Cardiac septum (tissue), 1 donor: ENCODE data around the gene TNFRSF21. TPM values are rescaled to one million over a fixed set of nuclear protein-coding genes. Genes with fewer than 3 reads are reported as not detected.
"Not testable (repeated sequence)": the region's sequence is repeated elsewhere in the genome, so short reads cannot be mapped to it uniquely, and the experiment has no call there.

Experiments used
- DNase-seq: peaks from one replicate; pipeline ENCODE4 v3.0.0-alpha.2; 2020; ENCODE audit warnings: low spot score
- intact Hi-C: fragments of 100-400 bp; cut with DNase I; formaldehyde crosslinking; loops from one replicate; pipeline ENCODE4 v1.14.0; 2022
- total RNA-seq: library from RNA; stranded (reverse); fragmentation: NEBNext Ultra II Directional; extraction: Animal tissue kit (Norgen Biotek cat#: 25700); gene quantifications from one replicate; pipeline ENCODE4 v1.2.1, GENCODE V29; 2021
- donor health status: DM: no; HTN: no; CAD: no.

TNFRSF21 gene
- total RNA-seq, 1 donor from 2014 or later = 3.5 TPM

GRCh38 chr6:47238456-47238995 lies 71.2 kb downstream of the TNFRSF21 start:
- no peak for DNase-seq
- intact Hi-C loops = no loop called here

- no peak for DNase-seq
- intact Hi-C loops = no loop called here
These were observed 72.5 kb downstream of the TNFRSF21 start for GRCh38 chr6:47237196-47237595.

DNA sequence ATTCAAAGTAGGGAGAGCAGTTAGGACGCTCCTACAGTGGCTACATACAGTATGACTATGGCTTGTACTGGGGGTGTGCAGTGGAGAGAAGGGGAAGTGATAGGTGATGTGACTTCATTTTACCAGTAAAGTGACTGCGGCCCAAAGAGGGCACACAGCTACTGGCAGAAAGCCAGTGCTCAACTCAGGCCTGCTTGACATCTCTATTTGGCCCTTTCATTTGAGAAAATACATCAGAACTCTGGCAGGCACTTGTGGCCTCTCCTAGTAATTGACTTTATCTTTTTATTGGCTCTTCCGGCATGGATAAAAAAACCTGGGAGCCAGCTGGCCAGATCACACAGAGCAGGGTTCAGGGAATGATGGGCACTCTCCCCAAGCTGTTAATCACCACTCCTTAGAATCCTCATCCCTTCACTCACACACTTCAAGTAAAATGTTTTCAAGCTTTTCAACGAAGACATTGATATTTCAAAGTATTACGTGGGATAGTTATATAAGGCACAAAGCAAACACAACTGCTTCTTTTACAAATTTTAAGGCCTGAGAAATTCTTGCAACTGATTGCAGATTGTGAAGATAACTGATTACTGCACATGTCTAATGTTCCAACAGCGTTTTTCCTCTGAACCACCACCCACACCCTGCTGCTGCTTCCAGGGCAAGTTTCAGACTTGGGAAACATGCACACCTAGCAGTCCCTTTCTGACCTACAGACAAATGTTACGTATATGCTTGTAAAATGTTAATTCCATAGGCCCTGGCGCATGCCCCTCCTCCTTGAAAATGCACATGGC lies 73.5 kb downstream of the TNFRSF21 start:
- intact Hi-C loops = no loop called here
- DNase-seq = no peak

- intact Hi-C loops = no loop called here
- no peak for DNase-seq
These were observed 74.3 kb downstream of the TNFRSF21 start for GRCh38 chr6:47235421-47235820.

GRCh38 chr6:47234266-47234933 lies 75.3 kb downstream of the TNFRSF21 start:
- intact Hi-C loops = no loop called here
- DNase-seq = no peak

DNA sequence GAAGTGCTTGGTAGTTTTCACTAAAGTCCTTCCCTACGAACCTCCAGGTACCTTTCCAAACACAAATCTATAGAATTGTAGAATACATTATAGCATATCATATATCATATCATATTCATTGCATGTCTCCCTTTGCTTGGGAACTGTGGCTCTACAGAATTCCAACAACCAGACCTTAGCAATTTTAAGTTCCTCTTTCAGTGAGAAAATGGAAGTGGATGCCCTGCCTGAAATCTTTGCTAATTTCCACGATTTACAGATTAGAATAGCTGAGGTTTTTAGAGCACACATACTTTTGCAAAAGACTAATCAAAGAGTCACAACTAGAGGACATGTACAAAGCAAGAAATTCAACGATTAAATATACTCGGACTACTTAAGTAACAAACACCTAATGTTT lies 78.6 kb downstream of the TNFRSF21 start:
- intact Hi-C loops = no loop called here
- DNase-seq = no peak

DNA sequence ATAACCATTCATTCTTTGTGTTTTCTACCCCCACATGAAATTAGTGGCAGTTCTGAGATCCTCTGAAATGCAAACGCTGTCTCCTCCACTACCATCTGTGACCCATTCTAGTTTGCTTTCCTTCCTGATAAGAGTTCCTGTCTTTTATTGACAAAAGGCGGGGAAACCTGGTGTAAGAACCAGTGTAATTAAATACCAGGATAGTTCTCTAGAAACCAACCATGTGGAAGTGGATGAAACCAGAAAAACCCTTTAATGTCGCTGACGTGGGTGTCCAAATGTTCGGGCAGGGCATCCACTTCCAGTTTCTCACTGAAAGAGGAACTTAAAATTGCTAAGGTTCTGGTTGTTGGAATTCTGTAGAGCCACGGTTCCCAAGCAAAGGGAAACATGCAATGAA lies 79.1 kb downstream of the TNFRSF21 start:
- DNase-seq = no peak
- intact Hi-C loops = no loop called here

- DNase-seq = no peak
- intact Hi-C loops = no loop called here
These were observed 80.5 kb downstream of the TNFRSF21 start for GRCh38 chr6:47229255-47229654.

DNA sequence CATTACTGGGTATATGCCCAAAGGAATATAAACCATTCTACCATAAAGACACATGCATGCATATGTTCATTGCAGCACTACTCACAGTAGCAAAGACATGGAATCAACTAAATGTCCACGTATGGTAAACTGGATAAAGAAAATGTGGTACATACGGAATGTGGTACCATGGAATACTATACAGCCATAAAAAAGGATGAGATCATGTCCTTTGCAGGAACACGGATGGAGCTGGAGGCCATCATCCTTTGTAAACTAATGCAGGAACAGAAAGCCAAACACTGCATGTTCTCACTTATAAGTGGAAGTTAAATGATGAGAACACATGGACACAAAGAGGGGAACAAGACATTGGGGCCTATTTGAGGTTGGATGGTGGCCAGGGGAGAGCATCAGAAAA lies 81.6 kb downstream of the TNFRSF21 start:
- DNase-seq, intact Hi-C loops: not testable (repeated sequence)

DNA sequence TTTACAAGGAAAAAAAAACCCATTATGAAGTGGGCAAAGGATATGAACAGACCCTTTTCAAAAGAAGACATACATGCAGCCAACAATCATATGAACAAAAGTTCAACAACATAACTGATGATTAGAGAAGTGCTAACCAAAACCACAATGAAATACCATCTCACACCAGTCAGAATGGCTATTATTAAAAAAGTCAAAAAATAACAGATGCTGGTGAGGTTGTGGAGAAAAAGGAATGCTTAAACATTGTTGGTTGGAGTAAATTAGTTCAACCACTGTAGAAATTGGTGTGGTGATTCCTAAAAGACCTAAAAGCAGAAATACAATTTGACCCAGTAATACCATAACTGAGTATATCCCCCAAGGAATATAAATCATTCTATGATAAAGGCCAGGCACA lies 86.5 kb downstream of the TNFRSF21 start:
- DNase-seq, intact Hi-C loops: not testable (repeated sequence)

DNA sequence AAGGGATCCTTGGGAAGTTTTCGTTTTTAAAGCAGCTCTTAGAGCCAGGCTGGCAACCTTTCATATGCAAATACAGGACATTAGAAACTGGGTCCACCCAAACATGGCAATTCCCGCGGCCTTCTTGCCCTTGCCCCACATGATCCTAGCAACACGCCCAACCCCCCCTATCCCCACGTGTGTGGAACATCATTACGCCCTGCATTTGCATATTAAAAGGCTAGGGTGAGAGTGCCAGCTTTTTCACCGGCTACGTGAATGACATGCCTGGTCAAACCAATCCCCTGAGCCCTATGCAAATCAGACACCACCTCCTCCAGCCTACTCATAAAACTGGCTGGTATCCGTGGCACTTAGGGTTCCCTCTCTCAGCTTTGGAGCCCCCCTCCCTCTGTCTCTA lies 88.1 kb downstream of the TNFRSF21 start:
- intact Hi-C loops = no loop called here
- DNase-seq = no peak

DNA sequence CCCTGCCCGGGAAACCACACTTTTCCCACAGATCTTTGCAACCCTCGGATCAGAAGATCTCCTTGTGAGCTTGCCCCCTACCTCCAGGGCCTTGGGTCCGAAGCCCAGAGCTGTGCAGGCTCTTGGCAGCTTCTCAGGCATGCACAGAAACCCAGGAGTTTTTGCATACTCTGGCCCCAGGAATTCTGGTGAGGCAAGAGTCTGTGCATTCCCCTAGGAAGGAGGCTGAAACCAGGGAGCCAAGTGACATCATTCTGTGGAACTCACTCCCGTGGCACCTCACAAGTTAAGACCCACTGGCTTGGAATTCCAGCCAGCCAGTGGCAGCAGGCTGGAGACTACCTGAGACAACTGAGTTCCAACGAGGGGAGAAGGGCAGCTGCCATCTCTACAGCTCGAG lies 100.1 kb downstream of the TNFRSF21 start:
- intact Hi-C loops = no loop called here
- DNase-seq = no peak

DNA sequence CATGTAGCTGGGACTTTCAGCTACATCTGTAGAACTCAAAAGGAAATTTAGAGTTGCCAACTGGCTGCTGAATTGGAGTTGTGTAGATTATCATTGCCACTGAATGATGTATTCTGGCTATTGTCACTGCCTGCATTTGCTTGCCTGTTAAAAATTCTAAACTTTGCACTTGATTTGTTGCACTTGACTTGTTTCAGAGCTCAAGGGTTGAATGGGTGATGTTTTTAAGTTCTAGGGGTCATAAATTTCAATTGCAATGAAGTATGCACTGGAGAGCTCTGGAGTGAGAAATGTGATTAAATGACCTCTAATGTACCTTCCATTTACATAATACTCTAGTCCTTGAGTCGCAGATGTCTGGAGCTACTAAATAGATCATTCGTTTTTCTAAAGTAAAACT lies 102.4 kb downstream of the TNFRSF21 start:
- intact Hi-C loops = no loop called here
- no peak for DNase-seq

GRCh38 chr6:47206626-47207025 lies 103.1 kb downstream of the TNFRSF21 start:
- intact Hi-C loops = no loop called here
- DNase-seq = no peak

- intact Hi-C loops = no loop called here
- no peak for DNase-seq
These were observed 105.6 kb downstream of the TNFRSF21 start for GRCh38 chr6:47203938-47204611.

- DNase-seq = no peak
- intact Hi-C loops = no loop called here
These were observed 106.3 kb downstream of the TNFRSF21 start for GRCh38 chr6:47203266-47203937.

- intact Hi-C loops = no loop called here
- no peak for DNase-seq
These were observed 107.0 kb downstream of the TNFRSF21 start for GRCh38 chr6:47202644-47203205.

GRCh38 chr6:47200536-47201334 lies 109.0 kb downstream of the TNFRSF21 start:
- DNase-seq = no peak
- intact Hi-C loops = no loop called here
